Endothelial cell of umbilical vein (primary cell): ENCODE results near the gene SPEN. TPM values are rescaled to one million over a fixed set of nuclear protein-coding genes. Genes with fewer than 3 reads are reported as not detected.

ENCODE experiments used
- BruUV-seq: library from RNA; stranded (reverse); fragments of 400-500 nt; replicated peaks from 2 replicates; lab custom pipeline; 2021; lab: Mats Ljungman, UMichigan
- CTCF ChIA-PET: fragments of 300-600, 350-600 bp; sonication (Branson Sonifier 250); formaldehyde crosslinking; loops from one replicate; lab custom pipeline; 2021; ENCODE audit warnings: antibody characterized with exemption, inconsistent platforms; lab: Charles Lee
- POLR2A ChIA-PET: fragments of 300-600, 350-600 bp; sonication (Branson Sonifier 250); formaldehyde crosslinking; loops from one replicate; lab custom pipeline; 2021; ENCODE audit warnings: antibody characterized with exemption, inconsistent platforms; lab: Charles Lee
- DNase-seq: peaks from one replicate; pipeline ENCODE4 v3.0.0-alpha.2; 2011; ENCODE audit warnings: low read depth, low spot score
- FAIRE-seq: peaks from 2 replicates; lab custom pipeline; 2011; peaks lifted over from hg19 to GRCh38; lab: Jason Lieb, UNC
- H2AFZ ChIP-seq: 2 replicates; pipeline ENCODE4 v1.6.0; 2012; ENCODE audit warnings: low read depth, low read length, control low read depth, inconsistent platforms
- H3K27ac ChIP-seq: 2 replicates; pipeline ENCODE4 v1.5.1; 2011; ENCODE audit warnings: low read depth, mild to moderate bottlenecking, control low read depth, low read length, moderate library complexity; ENCODE audit not compliant: insufficient read depth
- H3K27me3 ChIP-seq, 2 experiments: 2 replicates each; pipeline versions ENCODE4 v1.6.0 to v1.6.1; 2011; ENCODE audit warnings: low read length in 2 of 2, mixed read lengths in 1 of 2; ENCODE audit not compliant: control insufficient read depth in 2 of 2, insufficient read depth in 2 of 2
- H3K36me3 ChIP-seq, 2 experiments: 2 replicates in 1 of 2; 3 replicates in 1 of 2; pipeline ENCODE4 v1.5.1; 2011; ENCODE audit warnings: low read length in 2 of 2, mild to moderate bottlenecking in 1 of 2, moderate library complexity in 1 of 2; ENCODE audit not compliant: control insufficient read depth in 2 of 2, insufficient read depth in 2 of 2; ENCODE audit errors: extremely low read depth in 1 of 2
- H3K4me1 ChIP-seq: 3 replicates; pipeline ENCODE4 v1.5.1; 2011; ENCODE audit warnings: mild to moderate bottlenecking, low read length; ENCODE audit not compliant: control insufficient read depth, insufficient read depth; ENCODE audit errors: extremely low read depth
- H3K4me2 ChIP-seq: 2 replicates; pipeline ENCODE4 v1.6.1; 2011; ENCODE audit warnings: low read length, control low read depth, mixed read lengths; ENCODE audit not compliant: insufficient read depth
- H3K4me3 ChIP-seq, 3 experiments: fragments of 200-600 bp in 1 of 3; sonication (generic), shearing (Covaris generic) in 1 of 3; replicated peaks in 1 of 3; 2 replicates each; pipeline ENCODE4 v1.5.1; 2011 to 2016; ENCODE audit warnings: control low read depth in 3 of 3, low read length in 3 of 3, mild to moderate bottlenecking in 2 of 3, inconsistent platforms in 1 of 3, low read depth in 1 of 3, moderate library complexity in 1 of 3; ENCODE audit not compliant: insufficient read depth in 1 of 3
- H3K79me2 ChIP-seq: 2 replicates; pipeline ENCODE4 v1.6.0; 2012; ENCODE audit warnings: low read length, inconsistent platforms; ENCODE audit not compliant: control insufficient read depth, insufficient read depth
- H3K9ac ChIP-seq: replicated peaks from 2 replicates; pipeline ENCODE3; 2011; ENCODE audit warnings: low read length, control low read depth; ENCODE audit not compliant: insufficient read depth; ENCODE audit errors: extremely low read depth
- H3K9me1 ChIP-seq: replicated peaks from 3 replicates; pipeline ENCODE4 v1.6.0; 2011; ENCODE audit warnings: mild to moderate bottlenecking, low read length; ENCODE audit not compliant: control insufficient read depth, insufficient read depth; ENCODE audit errors: extremely low read depth
- H3K9me3 ChIP-seq: replicated peaks from 2 replicates; pipeline ENCODE4 v1.5.1; 2012; ENCODE audit warnings: low read length, inconsistent platforms; ENCODE audit not compliant: control insufficient read depth, insufficient read depth
- H4K20me1 ChIP-seq: replicated peaks from 2 replicates; pipeline ENCODE3; 2011; ENCODE audit warnings: mild to moderate bottlenecking, low read length; ENCODE audit not compliant: control insufficient read depth, insufficient read depth; ENCODE audit errors: extremely low read depth
- CTCF ChIP-seq, 2 donors: IDR thresholded peaks; 1 replicate in 1 of 2; 2 replicates in 1 of 2; pipeline ENCODE4 v1.5.1; 2011; ENCODE audit warnings: low read length in 2 of 2, mild to moderate bottlenecking in 2 of 2, moderate library complexity in 2 of 2, control low read depth in 1 of 2, inconsistent platforms in 1 of 2, low read depth in 1 of 2; ENCODE audit not compliant: insufficient read depth in 1 of 2; ENCODE audit errors: extremely low read depth in 1 of 2
- EZH2 ChIP-seq: IDR thresholded peaks from 2 replicates; pipeline ENCODE4 v1.6.1; 2012; ENCODE audit warnings: borderline replicate concordance, low read depth, mild to moderate bottlenecking, moderate library complexity, low read length, inconsistent platforms; ENCODE audit not compliant: severe bottlenecking
- FOS ChIP-seq: IDR thresholded peaks from 2 replicates; pipeline ENCODE4 v1.6.1; 2011; ENCODE audit warnings: mild to moderate bottlenecking, low read length, moderate library complexity, borderline replicate concordance; ENCODE audit not compliant: insufficient read depth
- GATA2 ChIP-seq: IDR thresholded peaks from 2 replicates; pipeline ENCODE4 v1.7.0; 2011; ENCODE audit warnings: low read depth, mild to moderate bottlenecking, moderate library complexity, mixed read lengths, low read length; ENCODE audit not compliant: insufficient read length, insufficient read depth
- JUN ChIP-seq: IDR thresholded peaks from 2 replicates; pipeline ENCODE4 v1.6.1; 2011; ENCODE audit warnings: borderline replicate concordance, low read depth; ENCODE audit not compliant: insufficient read length, insufficient read depth
- MAX ChIP-seq: IDR thresholded peaks from 2 replicates; pipeline ENCODE4 v1.6.1; 2011; ENCODE audit not compliant: insufficient read depth, insufficient read length
- MYC ChIP-seq: IDR thresholded peaks from one replicate; pipeline ENCODE4 v1.6.1; 2011; ENCODE audit warnings: mild to moderate bottlenecking, low read depth, low read length
- POLR2A ChIP-seq: IDR thresholded peaks from 2 replicates; pipeline ENCODE4 v1.6.1; 2012; ENCODE audit warnings: low read depth, mild to moderate bottlenecking, control low read depth, low read length
- POLR2AphosphoS5 ChIP-seq: IDR thresholded peaks from 2 replicates; pipeline ENCODE4 v1.6.1; 2012; ENCODE audit warnings: low read depth, mild to moderate bottlenecking, control low read depth, low read length, moderate library complexity; ENCODE audit not compliant: insufficient read depth
- dilution Hi-C: fragments of 300-500 bp; cut with MboI; formaldehyde crosslinking; loops from one replicate; pipeline ENCODE4 v1.15.0; 2019; ENCODE audit warnings: low sequenced_read_pairs; ENCODE audit not compliant: extremely low pct_ligation_motif_present
- intact Hi-C: fragments of 100-400 bp; cut with micrococcal nuclease; formaldehyde crosslinking; loops from one replicate; pipeline ENCODE4 v1.10.0; 2022
- polyA plus RNA-seq, 4 experiments: library from polyadenylated mRNA; depleted of rRNA in 3 of 4; stranded (reverse) in 3 of 4; unstranded in 1 of 4; fragments of >200 nt; gene quantifications; 2 replicates each; pipeline versions ENCODE4 v1.2.1 to v1.2.3, GENCODE V29; 2011 to 2012; ENCODE audit warnings: missing spikeins in 1 of 4
- total RNA-seq: library from RNA; stranded (reverse); gene quantifications from 2 replicates; pipeline ENCODE4 v1.2.3, GENCODE V29; 2021

The SPEN gene
- total and polyA plus RNA-seq, 2 donors (not counting 3 experiments of a cell fraction or from before 2014, with no cell fraction given): 9.3 to 44.4 TPM

GRCh38 chr1:15962176-15962575, 114.7 kb downstream of the SPEN start:
- CTCF ChIA-PET: interaction anchor here (0.8 to 1.7 kb wide), 3 partner anchors 10 to 45 kb away, joined by 3 to 5 read pairs (median 3); no protein-coding TSS in a partner anchor
- TF ChIP-seq CTCF (IDR thresholded peaks at IDR 0.05; ENCODE audit: extremely low read depth in 1 of 2, insufficient read depth in 1 of 2, low read depth in 1 of 2, low read length in 2 of 2) (no peak), POLR2A (no peak), FOS (no peak), JUN (no peak), GATA2 (no peak), MAX (no peak), EZH2 (no peak), MYC (no peak), POLR2AphosphoS5 (no peak)
- peaks cover 44% of the 10 kb centered on the region for H3K79me2 ChIP-seq
- dilution Hi-C loops (no loop called here), intact Hi-C loops (no loop called here)
- H3K4me3 ChIP-seq: no peak overlapping the region
- FAIRE-seq (no peak), DNase-seq (no peak)
- H3K27ac ChIP-seq: no peak overlapping the region
- no TSS peak for BruUV-seq
- H4K20me1 ChIP-seq: no peaks in the 10 kb centered on the region
- no peaks in the 10 kb centered on the region for H3K9me1 ChIP-seq
- H2AFZ ChIP-seq: no peak overlapping the region
- H3K27me3 ChIP-seq: no peaks in the 10 kb centered on the region
- no peak overlapping the region for H3K9ac ChIP-seq
- POLR2A ChIA-PET: no interaction called here
- H3K36me3 ChIP-seq: no peaks in the 10 kb centered on the region
- no peaks in the 10 kb centered on the region for H3K9me3 ChIP-seq
- H3K4me1 ChIP-seq: peaks cover 35% of the 10 kb centered on the region
- no peak overlapping the region for H3K4me2 ChIP-seq
